Neural cell (in vitro differentiated cells): Measurements from ENCODE around the gene RAD51B. TPM values are rescaled to one million over a fixed set of nuclear protein-coding genes. Genes with fewer than 3 reads are reported as not detected.

Experiments
- H2AFZ ChIP-seq: fragments of 200-600, 300-800 bp; sonication (generic), shearing (Covaris generic); 2 replicates; pipeline ENCODE4 v1.6.0; 2014; ENCODE audit warnings: low read depth, mild to moderate bottlenecking, antibody characterized with exemption, low read length, moderate library complexity
- H3F3A ChIP-seq: fragments of 200-600 bp; shearing (Covaris generic); 2 replicates; pipeline ENCODE4 v1.6.1; 2016; ENCODE audit warnings: mild to moderate bottlenecking, moderate library complexity, mixed read lengths, antibody characterized with exemption, low read length; ENCODE audit not compliant: insufficient read depth, poor library complexity, severe bottlenecking
- H3K27ac ChIP-seq: fragments of 200-600, 300-800 bp; sonication (generic), shearing (Covaris generic); 2 replicates; pipeline ENCODE4 v1.5.1; 2014; ENCODE audit warnings: mild to moderate bottlenecking, low read length, moderate library complexity
- H3K27me3 ChIP-seq: fragments of 300-800, 200-600 bp; sonication (generic), shearing (Covaris generic); 2 replicates; pipeline ENCODE4 v1.6.0; 2014; ENCODE audit warnings: mild to moderate bottlenecking, low read depth, low read length, moderate library complexity; ENCODE audit not compliant: insufficient read depth
- H3K36me3 ChIP-seq: fragments of 300-800, 200-600 bp; sonication (generic), shearing (Covaris generic); 2 replicates; pipeline ENCODE4 v1.5.1; 2014; ENCODE audit warnings: mild to moderate bottlenecking, antibody characterized with exemption, low read length, moderate library complexity; ENCODE audit not compliant: insufficient read depth
- H3K4me2 ChIP-seq: fragments of 300-800, 200-600 bp; sonication (generic), shearing (Covaris generic); 2 replicates; pipeline ENCODE4 v1.6.0; 2014; ENCODE audit warnings: mild to moderate bottlenecking, low read length
- H3K4me3 ChIP-seq: fragments of 300-800, 200-600 bp; sonication (generic), shearing (Covaris generic); 2 replicates; pipeline ENCODE4 v1.5.1; 2014; ENCODE audit warnings: mild to moderate bottlenecking, low read length, moderate library complexity
- H3K79me2 ChIP-seq: fragments of 200-600 bp; shearing (Covaris generic); replicated peaks from 2 replicates; pipeline ENCODE4 v1.6.0; 2014; ENCODE audit warnings: mild to moderate bottlenecking, low read length, moderate library complexity; ENCODE audit not compliant: insufficient read depth
- H3K9ac ChIP-seq: fragments of 300-800, 200-600 bp; sonication (generic), shearing (Covaris generic); 2 replicates; pipeline ENCODE4 v1.6.1; 2016; ENCODE audit warnings: mild to moderate bottlenecking, low read length, mixed read lengths
- H3K9me2 ChIP-seq: fragments of 200-600 bp; shearing (Covaris generic); 2 replicates; pipeline ENCODE4 v1.6.1; 2016; ENCODE audit warnings: mild to moderate bottlenecking, low read length, mixed read lengths; ENCODE audit not compliant: insufficient read depth
- H3K9me3 ChIP-seq: fragments of 200-600, 300-800 bp; sonication (generic), shearing (Covaris generic); 2 replicates; pipeline ENCODE4 v1.6.1; 2016; ENCODE audit warnings: mild to moderate bottlenecking, mixed run types, low read length, moderate library complexity, mixed read lengths
- H4K20me1 ChIP-seq: fragments of 200-600 bp; shearing (Covaris generic); 2 replicates; pipeline ENCODE4 v1.6.1; 2016; ENCODE audit warnings: mild to moderate bottlenecking, mixed run types; ENCODE audit not compliant: insufficient read depth
- EP300 ChIP-seq: fragments of 450-650 bp; conservative IDR thresholded peaks from 2 replicates; pipeline ENCODE4 v1.6.1; 2014; ENCODE audit warnings: antibody characterized with exemption, mild to moderate bottlenecking, moderate library complexity; ENCODE audit not compliant: poor library complexity, severe bottlenecking
- EZH2 ChIP-seq: fragments of 200-600, 300-800 bp; shearing (Covaris generic), sonication (generic); IDR thresholded peaks from 2 replicates; pipeline ENCODE4 v1.6.1; 2014; ENCODE audit warnings: antibody characterized with exemption, low read length, borderline replicate concordance, mild to moderate bottlenecking; ENCODE audit not compliant: insufficient read depth, poor library complexity, severe bottlenecking
- MXI1 ChIP-seq: fragments of 450-650 bp; conservative IDR thresholded peaks from 2 replicates; pipeline ENCODE4 v1.6.1; 2014; ENCODE audit warnings: antibody characterized with exemption, mild to moderate bottlenecking; ENCODE audit not compliant: poor library complexity, severe bottlenecking
- POLR2AphosphoS5 ChIP-seq: IDR thresholded peaks from 2 replicates; pipeline ENCODE4 v1.6.1; 2012
- RAD21 ChIP-seq: fragments of 450-650 bp; conservative IDR thresholded peaks from 2 replicates; pipeline ENCODE4 v1.6.1; 2014; ENCODE audit warnings: antibody characterized with exemption, mild to moderate bottlenecking, moderate library complexity
- SMC3 ChIP-seq: fragments of 450-650 bp; conservative IDR thresholded peaks from 2 replicates; pipeline ENCODE4 v1.6.1; 2014; ENCODE audit warnings: antibody characterized with exemption, mild to moderate bottlenecking, moderate library complexity; ENCODE audit not compliant: poor library complexity
- TAF1 ChIP-seq: IDR thresholded peaks from 2 replicates; pipeline ENCODE4 v1.6.1; 2012; ENCODE audit warnings: low read depth
- polyA plus RNA-seq: library from polyadenylated mRNA; depleted of rRNA; stranded (reverse); fragments of >200 nt; gene quantifications from 2 replicates; pipeline ENCODE4 v1.2.3, GENCODE V29; 2014
- TF ChIP-seq, protein P1 (sequence below): fragments of 450-650 bp; IDR thresholded peaks from 2 replicates; pipeline ENCODE4 v1.5.1; 2014; ENCODE audit warnings: antibody characterized with exemption, mild to moderate bottlenecking, moderate library complexity; ENCODE audit not compliant: poor library complexity, severe bottlenecking
- TF ChIP-seq, protein P2 (sequence below): IDR thresholded peaks from 2 replicates; pipeline ENCODE4 v1.6.1; 2012; ENCODE audit warnings: borderline replicate concordance

RAD51B gene
- polyA plus RNA-seq, 1 donor from 2014 or later: 3.1 TPM

DNA sequence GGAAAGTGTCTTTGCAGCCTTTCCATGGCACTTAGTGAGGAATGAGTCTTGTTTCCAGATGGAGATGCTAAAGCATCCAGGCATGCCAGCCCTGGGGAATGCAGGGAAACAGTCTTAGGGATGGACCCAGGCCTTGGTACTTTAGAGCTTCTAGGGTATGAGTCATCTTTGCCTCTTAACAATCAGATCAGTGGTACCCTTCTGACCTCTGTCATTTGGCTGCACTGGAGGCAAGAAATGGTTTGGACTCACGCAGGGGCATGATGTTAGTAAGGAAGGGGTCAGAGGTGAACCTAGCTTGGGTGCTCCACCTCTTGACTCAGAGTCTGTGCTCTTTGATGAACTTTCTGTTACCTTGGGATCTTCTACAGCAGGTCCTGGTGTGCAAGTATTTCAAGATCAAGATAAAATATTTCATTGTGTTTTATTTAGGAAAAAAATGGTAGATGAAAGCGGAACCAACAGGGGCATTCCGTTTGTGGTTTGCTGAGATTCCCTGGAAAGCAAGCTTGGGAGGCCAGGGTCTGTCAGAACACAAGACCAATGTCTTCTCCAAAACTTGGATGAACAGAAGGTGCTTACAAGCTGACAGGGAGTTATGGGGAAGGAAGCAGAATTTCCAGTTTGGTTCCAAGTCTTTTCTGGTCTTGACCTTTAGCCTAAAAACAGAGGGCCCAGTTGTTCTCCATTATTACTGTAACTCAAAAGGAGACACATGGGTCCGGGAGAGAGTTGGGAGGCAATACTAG is 757.1 kb downstream of the RAD51B start:
- Histone ChIP-seq H3K36me3 (no peaks in the 10 kb centered on the region), H3K9ac (no peak overlapping the region), H3K4me2 (no peak overlapping the region), H4K20me1 (no peaks in the 10 kb centered on the region), H3K79me2 (no peaks in the 10 kb centered on the region), H2AFZ (no peak overlapping the region), H3F3A (no peaks in the 10 kb centered on the region), H3K9me2 (no peaks in the 10 kb centered on the region), H3K27ac (no peak overlapping the region), H3K9me3 (no peaks in the 10 kb centered on the region), H3K4me3 (no peak overlapping the region), H3K27me3 (no peaks in the 10 kb centered on the region)
- TF ChIP-seq, protein P1, sequence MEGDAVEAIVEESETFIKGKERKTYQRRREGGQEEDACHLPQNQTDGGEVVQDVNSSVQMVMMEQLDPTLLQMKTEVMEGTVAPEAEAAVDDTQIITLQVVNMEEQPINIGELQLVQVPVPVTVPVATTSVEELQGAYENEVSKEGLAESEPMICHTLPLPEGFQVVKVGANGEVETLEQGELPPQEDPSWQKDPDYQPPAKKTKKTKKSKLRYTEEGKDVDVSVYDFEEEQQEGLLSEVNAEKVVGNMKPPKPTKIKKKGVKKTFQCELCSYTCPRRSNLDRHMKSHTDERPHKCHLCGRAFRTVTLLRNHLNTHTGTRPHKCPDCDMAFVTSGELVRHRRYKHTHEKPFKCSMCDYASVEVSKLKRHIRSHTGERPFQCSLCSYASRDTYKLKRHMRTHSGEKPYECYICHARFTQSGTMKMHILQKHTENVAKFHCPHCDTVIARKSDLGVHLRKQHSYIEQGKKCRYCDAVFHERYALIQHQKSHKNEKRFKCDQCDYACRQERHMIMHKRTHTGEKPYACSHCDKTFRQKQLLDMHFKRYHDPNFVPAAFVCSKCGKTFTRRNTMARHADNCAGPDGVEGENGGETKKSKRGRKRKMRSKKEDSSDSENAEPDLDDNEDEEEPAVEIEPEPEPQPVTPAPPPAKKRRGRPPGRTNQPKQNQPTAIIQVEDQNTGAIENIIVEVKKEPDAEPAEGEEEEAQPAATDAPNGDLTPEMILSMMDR: no peak
- TF ChIP-seq SMC3 (no peak), POLR2AphosphoS5 (no peak), MXI1 (no peak), EP300 (no peak), EZH2 (no peak)

DNA sequence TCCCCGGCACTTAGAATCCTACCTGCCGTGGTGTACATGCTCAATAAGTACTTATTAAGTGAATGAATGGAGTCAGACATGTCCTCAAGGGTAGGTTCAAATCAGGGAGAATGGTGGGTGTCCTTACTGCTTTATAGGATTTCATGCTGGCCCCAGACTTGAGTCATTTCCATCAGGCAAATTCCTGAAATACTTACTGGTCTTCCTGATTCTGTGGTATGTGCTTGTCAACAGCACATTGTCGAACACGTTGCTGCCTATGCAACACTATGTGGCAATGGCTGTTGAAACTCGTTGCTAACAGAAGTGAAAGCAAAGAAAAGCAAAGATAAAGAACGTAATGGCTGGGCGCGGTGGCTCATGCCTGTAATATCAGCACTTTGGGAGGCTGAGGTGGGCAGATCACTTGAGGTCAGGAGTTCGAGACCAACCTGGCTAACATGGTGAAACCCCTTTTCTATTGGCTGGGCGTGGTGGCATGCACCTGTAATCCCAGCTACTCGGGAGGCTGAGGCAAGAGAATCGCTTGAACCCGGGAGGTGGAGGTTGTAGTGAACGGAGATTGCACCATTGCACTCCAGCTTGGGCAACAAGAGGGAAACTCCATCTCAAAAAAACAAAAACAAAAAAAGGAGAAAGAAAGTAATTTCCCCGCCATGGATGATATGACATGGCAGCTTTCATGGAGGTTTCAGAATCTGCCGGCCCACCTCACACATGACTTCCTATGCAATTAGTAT is 758.4 kb downstream of the RAD51B start:
- Histone ChIP-seq H3K4me2 (no peak overlapping the region), H3K9me2 (no peaks in the 10 kb centered on the region), H3K9me3 (no peaks in the 10 kb centered on the region), H3K79me2 (no peaks in the 10 kb centered on the region), H3K27ac (no peak overlapping the region), H4K20me1 (no peaks in the 10 kb centered on the region), H3K27me3 (no peaks in the 10 kb centered on the region), H3K4me3 (no peak overlapping the region), H3K9ac (no peak overlapping the region), H2AFZ (no peak overlapping the region), H3F3A (no peaks in the 10 kb centered on the region), H3K36me3 (no peaks in the 10 kb centered on the region)
- no peak for TF ChIP-seq EZH2

DNA sequence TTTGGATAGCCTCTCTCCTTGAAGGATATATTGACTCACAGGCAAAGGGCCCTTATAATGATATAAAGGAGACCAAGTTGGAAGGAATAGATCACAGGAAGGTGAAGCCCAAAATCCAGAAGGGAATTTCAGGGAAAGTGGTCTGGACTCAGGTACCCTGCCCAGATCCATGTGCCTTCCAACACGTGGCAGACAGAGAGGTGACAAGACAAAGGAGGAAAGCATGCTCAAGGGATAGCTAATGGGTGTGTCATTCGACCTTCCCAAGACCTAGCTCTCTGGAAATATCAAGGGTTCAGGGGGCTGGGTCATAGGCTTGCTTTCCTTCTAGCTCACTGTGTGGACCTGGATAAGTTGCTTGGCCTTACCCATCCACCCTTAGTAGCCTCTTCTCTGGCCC is 759.0 kb downstream of the RAD51B start:
- no peak overlapping the region for H2AFZ ChIP-seq
- H3K36me3 ChIP-seq: no peaks in the 10 kb centered on the region
- no peaks in the 10 kb centered on the region for H4K20me1 ChIP-seq
- no peak overlapping the region for H3K4me2 ChIP-seq
- no peak overlapping the region for H3K4me3 ChIP-seq
- H3K27me3 ChIP-seq: no peaks in the 10 kb centered on the region
- no peak overlapping the region for H3K27ac ChIP-seq
- TF ChIP-seq TAF1: no peak
- TF ChIP-seq SMC3: no peak
- no peak for TF ChIP-seq MXI1
- TF ChIP-seq, protein P2, sequence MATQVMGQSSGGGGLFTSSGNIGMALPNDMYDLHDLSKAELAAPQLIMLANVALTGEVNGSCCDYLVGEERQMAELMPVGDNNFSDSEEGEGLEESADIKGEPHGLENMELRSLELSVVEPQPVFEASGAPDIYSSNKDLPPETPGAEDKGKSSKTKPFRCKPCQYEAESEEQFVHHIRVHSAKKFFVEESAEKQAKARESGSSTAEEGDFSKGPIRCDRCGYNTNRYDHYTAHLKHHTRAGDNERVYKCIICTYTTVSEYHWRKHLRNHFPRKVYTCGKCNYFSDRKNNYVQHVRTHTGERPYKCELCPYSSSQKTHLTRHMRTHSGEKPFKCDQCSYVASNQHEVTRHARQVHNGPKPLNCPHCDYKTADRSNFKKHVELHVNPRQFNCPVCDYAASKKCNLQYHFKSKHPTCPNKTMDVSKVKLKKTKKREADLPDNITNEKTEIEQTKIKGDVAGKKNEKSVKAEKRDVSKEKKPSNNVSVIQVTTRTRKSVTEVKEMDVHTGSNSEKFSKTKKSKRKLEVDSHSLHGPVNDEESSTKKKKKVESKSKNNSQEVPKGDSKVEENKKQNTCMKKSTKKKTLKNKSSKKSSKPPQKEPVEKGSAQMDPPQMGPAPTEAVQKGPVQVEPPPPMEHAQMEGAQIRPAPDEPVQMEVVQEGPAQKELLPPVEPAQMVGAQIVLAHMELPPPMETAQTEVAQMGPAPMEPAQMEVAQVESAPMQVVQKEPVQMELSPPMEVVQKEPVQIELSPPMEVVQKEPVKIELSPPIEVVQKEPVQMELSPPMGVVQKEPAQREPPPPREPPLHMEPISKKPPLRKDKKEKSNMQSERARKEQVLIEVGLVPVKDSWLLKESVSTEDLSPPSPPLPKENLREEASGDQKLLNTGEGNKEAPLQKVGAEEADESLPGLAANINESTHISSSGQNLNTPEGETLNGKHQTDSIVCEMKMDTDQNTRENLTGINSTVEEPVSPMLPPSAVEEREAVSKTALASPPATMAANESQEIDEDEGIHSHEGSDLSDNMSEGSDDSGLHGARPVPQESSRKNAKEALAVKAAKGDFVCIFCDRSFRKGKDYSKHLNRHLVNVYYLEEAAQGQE: no peak
- TF ChIP-seq EP300: no peak
- TF ChIP-seq RAD21: no peak
- TF ChIP-seq, protein P1: no peak
- TF ChIP-seq POLR2AphosphoS5: no peak
- no peak for TF ChIP-seq EZH2
- H3K9ac ChIP-seq: no peak overlapping the region
- no peaks in the 10 kb centered on the region for H3K9me2 ChIP-seq
- no peaks in the 10 kb centered on the region for H3F3A ChIP-seq
- H3K79me2 ChIP-seq: no peaks in the 10 kb centered on the region
- no peaks in the 10 kb centered on the region for H3K9me3 ChIP-seq
